ENCODE results near the gene RSPH6A.

The RSPH6A gene

DNA sequence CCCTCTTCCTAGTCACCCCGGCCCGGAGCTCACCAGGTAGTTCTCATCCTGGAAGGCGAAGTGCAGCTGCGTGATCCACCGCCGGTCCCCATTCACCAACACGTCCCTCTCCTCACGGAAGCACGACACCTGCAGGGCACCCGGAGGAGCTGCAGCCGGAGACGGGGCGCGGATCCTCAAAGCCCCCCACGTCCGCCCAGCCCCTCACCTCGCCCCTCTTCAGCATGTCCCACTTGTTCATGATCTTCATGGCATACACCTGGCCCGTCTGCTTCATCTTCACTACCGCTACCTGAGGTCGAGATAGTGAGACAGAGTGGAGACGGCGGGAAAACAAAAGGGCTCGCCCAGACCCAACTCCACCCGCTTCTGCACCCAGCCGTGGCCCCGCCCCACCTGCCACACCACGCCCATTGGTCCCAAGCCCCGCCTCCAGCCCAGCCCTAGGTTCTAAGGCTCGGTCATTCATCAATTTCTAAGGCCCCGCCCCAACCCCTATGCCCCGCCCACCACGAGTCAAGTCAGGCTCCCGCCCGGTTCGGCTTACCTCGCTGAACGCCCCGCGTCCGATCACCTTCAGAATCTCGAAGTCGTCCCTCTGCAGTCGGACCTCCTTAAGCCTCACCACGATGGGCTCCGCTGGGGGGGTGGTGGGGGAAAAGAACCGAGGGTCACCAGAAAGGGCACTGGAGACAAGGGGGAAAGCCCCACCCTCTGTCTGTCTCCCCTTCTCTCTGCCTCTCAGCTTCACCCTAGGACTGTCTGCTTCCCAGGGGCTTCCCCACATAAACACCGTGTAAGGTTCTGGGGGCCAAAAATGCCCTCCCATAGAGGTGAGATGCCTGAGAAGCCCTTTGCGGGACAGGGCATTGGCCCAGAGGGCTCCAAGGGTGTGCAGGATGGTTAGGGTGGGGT lies 35.6 kb downstream of the RSPH6A start:
- DNase-seq: no peak

DNA sequence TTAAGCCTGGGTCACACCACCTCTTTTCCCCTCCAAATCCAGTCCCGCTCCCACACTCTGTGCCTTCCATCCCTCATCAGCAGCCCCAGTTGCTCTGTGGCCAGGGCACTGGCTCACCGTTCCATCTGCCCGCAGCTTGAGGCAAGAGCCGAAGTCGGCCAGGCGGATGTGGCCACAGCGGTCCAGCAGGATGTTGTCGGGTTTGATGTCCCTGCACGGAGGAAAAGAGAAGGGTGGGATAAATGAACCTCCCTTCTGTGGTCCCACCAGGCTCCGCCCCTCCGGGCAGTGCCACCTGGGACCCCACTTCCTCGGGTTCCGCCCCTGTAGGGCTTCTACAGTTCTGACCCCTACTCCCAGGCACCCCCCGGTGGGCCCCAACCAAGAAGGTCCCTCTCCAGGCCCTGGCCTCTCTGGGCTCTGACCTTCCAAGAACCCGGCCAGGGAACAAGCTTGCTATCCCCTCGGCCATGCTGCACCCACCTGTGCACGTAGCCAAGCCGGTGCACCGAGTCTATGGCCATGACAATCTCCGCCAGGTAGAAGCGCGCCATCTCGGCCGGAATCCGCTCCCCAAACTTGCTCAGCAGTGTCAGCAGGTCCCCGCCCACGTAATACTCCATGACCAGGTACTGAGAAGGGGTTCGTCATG lies 37.0 kb downstream of the RSPH6A start:
- no peak for DNase-seq

DNA sequence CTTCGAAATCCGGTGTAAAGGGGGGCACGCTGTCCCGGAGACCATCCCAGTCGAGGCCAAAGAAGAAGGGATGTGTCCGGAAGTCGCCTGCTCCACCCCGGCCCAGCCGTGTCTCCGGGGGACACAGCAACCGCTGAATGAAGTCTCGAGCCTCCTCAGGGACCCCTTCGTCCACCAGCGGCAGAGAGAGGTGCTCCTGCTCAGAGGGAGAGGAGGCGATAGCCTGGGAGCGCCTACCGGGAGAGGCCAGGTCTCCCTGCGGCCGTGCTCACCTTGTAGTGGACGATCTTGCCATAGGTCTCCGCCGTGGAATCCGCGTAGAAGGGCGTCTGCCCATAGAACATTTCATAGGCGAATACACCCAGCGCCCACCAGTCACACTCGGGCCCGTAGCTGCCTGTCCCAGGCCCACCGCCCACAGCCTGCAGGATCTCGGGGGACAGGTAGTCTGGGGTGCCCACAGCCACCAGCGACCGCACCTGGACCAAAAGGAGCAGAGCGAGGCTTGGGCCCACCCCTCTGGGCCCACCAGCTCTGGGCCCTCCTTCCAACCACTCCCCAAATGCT lies 37.6 kb downstream of the RSPH6A start:
- no peak for DNase-seq

DNA sequence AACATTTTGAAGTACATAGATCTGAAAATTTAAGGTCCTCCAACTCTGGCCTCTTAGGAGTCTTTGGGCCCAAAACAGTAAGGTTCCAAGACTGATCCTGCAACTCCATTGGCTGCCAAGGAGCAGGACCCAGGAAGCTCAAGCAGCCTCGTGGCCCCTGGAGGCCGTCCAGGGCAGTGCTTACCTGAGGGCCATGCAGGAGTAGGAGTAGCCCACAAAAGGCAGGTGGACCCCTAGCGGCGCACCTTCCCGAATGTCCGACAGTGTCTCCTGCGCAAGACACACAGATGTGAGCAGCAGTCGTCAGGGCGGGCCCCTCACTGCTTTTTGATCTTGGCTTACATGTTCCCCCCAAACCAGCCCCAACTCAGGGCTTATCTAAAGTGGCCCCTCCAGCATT lies 40.3 kb downstream of the RSPH6A start:
- DNase-seq: no peak

DNA sequence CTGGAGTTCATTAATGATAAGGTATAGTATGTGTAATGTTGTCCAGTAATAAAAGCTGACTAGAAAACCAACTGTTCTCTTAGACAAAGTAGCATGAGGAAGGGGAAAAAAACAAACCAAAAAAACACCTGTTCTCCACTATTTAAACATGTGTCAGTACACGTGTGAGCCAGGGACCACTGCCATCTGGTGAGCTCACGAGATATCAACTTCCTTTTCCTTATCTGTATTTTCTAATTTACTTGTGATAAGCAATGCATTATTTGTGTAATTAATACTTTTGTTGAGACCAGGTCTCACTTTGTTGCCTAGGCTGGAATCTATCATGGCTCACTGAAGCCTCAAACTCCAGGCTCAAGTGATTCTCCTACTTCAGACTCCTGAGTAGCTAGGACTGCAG lies 41.7 kb downstream of the RSPH6A start:
- no peak for DNase-seq

DNA sequence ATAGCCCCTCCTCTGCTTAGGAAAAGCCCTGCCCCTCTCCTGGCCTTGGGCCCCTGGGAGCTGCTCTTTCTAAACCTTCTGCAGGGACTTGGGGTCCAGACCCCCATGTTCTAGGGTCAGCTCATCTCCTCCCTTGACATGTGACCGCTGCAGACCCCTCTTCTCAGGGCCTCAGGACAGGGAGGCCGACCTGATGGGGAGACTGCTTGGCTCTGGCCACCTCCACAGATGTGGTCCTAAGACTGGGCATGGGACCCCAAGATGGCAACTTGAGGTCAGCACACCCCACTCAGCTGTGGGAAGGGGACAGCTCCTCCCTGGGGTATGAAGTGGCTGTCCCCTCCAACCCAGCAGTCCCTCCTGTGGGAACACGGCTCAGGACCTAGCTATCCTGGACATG lies 42.2 kb downstream of the RSPH6A start:
- DNase-seq: no peak

DNA sequence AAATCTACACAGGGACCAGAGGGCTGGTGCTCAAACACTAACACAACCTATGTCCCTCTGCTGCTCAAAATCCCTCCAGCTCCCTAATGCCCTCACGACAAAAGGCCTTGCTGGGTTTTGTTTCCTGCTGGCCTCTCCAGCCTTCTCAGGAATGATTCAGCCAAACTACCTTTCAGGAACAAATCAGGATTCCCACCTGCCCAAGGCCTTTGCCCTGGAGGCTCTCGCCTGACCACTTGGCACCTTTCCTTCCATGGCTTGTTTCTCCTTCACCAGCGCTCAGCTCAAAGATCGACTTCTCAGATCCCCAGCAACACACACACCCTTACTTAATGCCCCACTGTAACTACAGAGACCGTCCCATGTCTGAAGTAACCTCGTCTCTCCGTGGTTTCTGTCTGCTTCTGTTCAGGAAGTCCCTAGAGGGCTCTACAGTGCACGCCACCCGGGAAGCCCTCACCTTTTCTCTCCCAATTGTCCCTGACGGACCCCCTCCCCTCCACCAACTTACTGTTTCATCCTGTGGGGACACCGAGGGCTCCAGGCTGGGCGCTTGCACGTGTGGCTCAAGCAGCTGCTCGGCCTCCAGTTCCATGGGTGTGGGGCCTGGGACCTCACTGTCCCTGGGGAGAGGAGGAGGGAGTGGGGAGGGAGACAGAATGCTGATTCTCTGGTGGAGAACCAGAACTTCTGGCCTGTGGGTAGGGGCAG lies 42.8 kb downstream of the RSPH6A start:
- DNase-seq: no peak

DNA sequence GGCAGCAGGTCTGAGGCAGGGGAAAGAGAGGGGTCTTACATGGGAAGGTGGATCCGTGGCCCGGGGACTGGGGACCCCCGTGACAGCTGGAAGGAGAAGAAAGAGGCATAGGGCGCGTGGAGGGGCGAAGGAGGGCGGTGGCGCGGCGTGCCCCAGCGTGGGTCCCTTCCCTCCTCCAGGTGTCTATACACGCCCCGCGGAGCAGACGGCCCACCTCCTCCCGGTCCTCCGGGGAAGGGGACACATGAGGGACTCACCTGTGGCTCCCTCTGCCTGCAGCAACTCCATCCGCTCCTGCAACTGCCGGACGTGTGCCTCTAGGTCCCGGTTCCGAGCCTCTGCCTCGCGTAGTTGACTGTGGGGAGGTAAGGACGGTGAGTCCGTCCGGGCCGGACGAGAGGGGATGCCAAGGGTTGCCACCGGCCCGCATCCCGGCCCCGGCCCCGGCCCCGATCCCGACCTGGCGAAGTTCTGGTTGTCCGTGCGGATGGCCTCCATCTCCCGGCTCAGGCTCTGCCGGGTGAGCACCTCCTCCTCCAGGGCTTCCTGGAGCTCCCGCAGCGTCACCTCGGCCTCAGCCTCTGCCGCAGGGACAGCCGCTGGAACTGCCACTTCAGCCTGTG lies 43.7 kb downstream of the RSPH6A start:
- no peak for DNase-seq

DNA sequence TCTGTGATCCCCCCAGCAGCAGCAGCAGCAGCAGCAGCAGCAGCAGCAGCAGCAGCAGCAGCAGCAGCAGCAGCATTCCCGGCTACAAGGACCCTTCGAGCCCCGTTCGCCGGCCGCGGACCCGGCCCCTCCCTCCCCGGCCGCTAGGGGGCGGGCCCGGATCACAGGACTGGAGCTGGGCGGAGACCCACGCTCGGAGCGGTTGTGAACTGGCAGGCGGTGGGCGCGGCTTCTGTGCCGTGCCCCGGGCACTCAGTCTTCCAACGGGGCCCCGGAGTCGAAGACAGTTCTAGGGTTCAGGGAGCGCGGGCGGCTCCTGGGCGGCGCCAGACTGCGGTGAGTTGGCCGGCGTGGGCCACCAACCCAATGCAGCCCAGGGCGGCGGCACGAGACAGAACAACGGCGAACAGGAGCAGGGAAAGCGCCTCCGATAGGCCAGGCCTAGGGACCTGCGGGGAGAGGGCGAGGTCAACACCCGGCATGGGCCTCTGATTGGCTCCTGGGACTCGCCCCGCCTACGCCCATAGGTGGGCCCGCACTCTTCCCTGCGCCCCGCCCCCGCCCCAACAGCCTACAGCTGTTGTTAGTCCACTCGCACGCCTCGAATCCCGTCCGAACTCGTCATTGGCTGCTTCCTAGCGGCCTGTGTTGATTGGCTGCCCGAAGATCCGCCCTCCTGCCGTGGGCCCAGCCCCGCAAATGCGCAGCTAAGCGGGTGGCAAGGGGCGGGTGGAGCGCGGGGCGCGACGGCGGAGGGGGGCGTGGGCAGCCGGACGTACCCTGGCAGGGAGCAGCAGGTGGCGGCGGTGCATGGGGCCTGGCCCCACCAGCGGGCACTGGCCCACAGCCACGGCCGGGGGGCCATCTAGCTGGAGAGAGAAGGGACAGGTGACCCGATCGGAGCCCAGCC lies 44.7 kb downstream of the RSPH6A start:
- DNase-seq: peak; percentile 96 to 98

DNA sequence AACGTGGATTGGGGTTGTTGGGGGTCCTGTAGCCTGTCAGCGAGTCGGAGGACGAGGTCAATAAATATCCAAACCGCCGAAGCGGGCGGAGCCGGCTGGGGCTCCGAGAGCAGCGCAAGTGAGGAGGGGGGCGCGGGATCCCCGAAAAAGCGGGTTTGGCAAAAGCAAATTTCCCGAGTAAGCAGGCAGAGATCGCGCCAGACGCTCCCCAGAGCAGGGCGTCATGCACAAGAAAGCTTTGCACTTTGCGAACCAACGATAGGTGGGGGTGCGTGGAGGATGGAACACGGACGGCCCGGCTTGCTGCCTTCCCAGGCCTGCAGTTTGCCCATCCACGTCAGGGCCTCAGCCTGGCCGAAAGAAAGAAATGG lies 45.3 kb downstream of the RSPH6A start:
- peak in 1 of 2 experiments; percentile 74 for DNase-seq

DNA sequence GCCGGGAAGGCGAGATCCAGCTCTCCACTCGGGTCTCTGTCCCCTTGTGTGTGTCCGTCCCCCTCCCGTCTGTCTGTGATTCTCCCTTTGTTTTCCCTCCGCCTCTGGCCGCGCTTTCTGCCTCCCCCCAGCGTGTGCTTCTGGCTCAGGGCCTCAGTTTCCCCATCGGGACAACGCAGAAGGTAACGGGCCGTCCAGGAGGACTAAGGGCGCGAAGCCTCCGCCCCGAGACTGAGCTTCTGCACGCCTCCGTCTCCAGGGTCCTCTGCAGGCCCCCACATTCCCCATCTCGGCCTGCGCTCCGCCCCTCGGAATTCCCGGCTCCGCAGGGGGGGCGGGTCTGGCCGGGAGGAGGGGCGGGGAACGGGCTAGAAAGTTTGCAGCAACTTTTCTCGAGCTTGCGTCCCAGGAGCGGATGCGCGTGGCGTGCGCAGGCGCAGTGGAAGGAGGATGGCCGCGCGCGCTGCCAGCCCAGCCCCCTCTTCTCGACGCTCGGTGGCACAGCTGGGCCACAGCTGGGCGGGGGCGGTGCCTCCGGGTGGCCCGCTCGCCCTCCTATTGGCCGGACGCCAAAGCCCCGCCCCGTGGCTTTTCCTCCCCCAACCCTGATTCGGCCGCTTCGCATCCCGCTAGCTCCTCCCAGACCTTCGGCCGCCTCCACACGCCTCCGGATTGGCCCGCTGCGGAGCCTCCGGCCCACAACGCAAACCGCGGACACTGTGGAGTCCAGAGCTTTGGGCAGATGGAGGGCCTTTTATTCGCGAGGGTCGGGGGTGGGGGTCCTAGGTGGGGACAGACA lies 45.9 kb downstream of the RSPH6A start, which contains the start of gene SIX5:
TSS of gene SIX5 (minus strand) at position 269 of the 799 bp plus-strand sequence. CDS start 408 bp downstream, outside the sequence.
- DNase-seq: peak; percentile 95 to 98

DNA sequence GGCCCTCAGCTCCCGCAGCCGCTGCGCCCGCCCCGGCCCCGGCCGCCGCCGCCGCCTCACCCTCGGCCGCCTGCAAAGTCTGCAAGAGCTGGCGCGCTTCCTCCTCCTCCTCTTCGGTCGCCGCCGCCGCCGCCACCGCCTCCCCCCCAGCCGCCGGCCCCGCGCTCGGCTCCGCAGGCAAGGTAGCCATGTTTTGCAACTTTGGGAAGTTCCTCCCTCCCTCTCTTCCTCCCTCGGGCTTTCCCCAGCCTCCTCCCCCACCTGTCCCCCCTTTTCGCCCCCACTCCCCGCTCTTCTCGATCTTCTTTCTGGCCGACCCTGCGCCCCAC lies 46.5 kb downstream of the RSPH6A start:
- DNase-seq: no peak

DNA sequence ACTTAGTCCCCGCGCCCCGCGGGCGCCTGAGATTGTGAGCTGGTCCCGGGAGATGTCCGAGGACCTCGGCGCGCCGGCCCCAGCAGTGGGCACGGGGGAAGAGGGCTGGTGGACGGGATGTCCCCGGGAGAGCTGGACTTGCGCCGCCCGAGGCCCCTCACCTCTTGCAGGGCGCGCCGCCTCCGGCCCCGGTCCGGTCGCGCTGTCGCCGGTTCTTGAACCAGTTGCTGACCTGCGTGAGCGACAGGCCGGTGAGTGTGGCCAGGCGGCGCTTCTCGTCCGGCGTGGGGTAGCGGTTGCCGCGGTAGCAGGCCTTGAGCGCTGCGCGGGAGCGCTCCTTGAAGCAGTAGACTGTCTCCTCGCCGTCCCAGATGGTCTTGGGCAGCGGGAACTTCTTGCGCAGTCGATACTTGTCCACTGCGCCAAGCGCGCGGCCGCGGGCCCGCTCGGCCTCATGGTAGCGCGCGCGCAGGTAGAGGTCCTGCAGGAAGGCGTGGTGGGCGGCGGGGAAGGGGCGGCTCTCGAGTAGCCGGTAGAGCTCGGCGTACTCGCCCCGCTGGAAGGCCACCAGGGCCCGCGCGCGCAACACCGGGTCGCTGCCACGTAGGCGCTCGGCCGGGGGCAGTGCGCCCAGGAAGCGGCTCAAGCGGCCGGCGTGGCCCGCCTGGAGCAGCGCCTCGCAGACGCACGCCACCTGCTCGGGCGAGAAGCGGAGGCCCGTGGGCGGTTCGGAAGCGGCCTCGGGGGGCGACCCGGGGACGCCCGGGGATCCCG lies 47.0 kb downstream of the RSPH6A start:
- peak in 1 of 2 experiments; percentile 34 for DNase-seq

DNA sequence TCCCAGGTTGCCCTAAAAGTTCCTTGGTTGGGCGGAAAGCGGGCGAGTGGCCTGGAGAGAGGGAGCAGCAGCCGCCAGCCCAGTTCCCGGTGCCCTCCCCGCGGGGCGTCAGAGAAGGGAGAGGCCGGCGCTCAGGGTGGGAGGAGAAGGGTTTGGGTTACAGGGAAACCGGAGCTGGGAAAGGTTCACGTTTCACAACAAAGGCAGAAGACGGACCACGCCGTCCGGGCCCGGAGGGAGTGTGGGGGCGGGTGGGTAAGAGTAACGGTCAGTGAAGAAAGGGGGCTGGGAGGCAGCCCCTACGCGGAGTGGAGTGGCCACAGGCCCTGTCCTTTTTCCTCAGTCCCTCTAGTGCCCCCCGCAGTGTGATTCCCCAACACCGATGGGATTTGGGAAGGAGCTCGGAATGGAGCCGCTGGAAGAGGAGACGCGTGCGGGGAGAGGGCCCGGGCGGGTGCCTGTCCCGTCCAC lies 47.7 kb downstream of the RSPH6A start:
- no peak for DNase-seq

DNA sequence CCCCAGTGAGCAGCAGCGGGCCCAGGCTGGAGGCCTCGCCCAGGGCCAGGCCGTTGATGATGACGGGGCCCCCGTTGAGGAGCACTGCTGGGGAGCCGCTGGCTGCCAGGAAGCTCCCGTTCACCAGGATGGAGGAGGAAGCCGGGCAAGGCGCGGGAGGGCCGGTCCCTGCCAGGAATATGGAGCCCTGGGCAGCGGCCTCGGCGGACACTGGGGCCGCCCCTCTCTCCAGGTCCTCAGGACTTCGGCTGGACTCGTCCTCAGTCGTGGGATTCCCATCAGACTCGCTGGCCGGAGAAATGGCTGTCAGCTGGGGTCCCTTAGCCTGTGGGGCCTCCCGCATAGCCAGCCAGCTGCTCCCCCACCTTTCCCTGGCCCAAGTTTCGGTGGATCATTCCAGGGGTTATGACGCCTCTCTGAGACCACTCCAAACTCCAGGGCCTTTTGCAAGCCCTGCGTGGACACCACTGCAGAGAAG lies 48.2 kb downstream of the RSPH6A start:
- no peak for DNase-seq

DNA sequence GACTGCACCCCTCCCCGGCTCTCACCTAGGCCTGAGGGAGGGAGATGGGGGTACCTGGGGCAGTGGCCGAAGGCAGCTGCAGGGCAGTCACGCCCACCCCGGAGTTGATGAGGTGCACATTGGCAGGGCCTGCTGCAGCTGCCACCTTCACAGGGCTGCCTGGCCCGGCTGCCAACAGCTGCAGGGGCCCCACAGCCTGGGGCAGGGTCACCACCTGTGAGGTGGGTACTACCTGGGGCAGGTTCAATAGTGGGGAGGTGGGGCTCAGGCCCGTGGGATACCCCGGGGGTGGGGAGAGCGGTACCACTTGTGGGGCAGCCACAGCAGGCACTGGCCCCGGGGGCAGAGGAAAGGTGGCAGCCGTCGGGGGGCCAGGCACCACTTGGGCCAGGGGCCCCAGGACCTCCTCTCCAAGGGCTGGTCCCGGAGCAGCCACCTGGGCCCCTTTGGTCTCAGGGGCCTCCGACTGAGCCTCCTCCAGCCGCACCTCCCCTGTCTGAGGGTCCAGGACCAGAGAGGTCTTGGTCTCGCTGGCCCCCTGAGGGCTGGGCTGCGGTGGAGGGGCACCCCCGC lies 48.7 kb downstream of the RSPH6A start:
- no peak for DNase-seq

DNA sequence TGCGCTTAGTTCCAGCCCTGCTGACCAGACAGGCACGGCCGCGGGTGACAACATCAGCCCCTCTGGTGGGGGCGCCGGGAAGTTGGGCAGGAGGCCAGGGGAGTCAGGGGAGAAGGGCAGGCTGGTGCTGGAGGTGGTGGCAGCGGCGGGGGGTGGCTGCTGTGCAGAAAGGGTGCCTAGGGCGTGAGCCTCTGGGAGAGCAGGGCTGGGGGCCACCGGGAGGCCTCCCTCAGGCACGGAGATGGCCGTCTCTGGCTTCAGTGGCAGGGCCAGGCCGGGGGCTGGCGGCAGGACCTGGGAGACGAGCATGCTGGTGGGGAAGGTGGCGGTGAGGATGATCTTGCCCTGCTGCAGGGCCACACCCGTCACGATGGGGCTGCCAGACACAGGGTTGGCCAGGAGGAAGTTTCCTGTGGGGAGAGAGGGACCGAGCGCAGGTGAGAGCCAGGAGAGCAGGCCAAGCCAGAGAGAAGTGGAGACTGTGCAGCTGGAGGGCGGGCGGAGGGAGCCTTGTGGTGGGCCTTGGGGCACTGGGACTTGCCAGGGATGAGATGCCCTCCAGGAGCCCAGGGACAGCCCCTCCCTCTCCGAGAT lies 49.3 kb downstream of the RSPH6A start:
- DNase-seq: no peak

DNA sequence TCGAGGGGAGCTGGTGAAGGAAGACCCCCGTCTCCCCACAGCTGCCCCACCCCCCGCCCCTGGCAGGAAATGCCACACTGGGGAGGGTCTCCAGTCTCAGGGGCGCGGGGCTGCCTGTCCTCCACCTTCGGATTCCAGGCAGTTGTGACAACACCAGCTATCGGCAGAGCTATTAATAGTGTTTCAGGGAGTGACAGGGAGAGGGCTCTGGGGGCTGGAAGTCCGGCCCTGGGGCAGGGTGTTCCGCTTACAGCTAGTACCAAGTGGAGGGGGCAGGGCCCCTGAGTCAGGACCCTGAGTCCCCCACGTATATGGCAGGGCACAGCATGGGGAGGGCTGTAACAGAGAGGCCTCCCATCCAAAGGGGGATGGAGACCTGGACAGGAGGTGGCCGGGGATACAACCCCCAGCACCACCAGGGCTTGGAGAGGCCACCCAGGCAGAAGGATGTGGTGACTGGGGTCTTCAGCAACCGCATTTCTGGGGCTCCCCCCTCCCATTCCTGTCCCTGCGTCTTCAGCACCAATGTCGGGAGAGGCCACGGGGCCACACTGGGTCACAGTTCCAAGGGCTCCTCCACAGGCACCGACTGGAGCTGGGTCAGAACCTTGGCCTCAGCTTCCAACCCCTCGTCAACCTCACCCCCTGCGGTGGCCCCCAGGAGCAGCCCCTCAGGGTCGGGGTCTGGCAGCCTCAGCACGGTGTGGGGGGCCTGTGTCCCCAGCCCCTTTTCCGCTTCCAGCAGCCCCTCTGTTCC lies 50.0 kb downstream of the RSPH6A start:
- no peak for DNase-seq
